ENCODE results near the gene HCN2. TPM values are rescaled to one million over a fixed set of nuclear protein-coding genes. Genes with fewer than 3 reads are reported as not detected.

HCN2 gene
- total and polyA plus RNA-seq, 9 of the 15 experiments (the other 6 are each of a cell fraction or from before 2014, with no cell fraction given), result 0.29 to 4.2 (median 0.82) TPM; not detected in 2

DNA sequence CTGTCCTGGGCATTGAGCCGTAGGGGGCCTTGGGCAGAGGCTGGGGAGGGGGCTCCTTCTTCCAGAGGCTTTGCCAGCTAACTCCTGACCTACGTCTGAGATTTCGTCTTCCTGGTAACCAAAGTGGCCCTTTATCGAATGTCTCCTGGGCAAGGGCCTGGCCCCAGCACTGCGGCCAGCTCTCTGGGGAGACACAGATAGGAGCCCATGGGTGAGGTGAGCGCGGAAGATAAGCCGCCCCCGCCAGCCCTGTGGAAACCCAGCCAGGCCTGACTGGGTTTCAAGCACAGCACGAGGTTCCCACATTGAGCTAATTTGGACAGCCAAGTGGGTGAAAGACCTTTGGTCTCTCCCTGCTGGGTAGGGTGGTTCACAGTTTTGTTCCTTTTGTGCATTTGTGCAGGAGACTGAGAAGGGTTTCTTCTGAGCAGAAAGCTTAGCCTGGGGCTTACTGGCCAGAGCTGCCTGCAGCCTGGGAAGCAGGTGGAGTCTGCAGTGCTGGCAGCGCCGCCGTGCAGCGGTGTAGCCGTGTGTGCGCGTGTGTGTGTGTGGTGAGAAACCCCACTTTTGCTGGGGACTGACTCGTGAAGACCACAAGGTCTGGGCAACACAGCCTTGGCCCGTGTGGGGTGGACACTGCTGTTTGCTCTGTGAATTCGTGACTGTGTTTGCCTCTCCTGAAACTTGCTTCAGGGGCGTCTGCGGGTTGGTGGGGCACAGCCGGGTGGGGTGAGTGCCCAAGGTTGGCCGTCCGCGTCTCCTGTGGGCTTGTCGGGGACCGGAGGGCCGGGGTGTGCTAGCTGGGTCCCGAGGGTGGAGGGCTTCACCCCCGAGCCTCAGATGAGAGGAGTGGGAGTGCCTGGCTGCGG lies 14.8 kb upstream of the HCN2 start (continued):
- TF ChIP-seq GMEB1 (CRISPR knock-in tag; IDR thresholded peaks at IDR 0.05), result peak; percentile 52; the same call in 1 of the 2 replicates
- peak; percentile 73 for TF ChIP-seq LEF1 (IDR thresholded peaks at IDR 0.05)
- TF ChIP-seq POLR2H (tag; IDR thresholded peaks at IDR 0.05; ENCODE audit: low read depth), result no peak
- peak; percentile 68; the same call in 1 of the 2 replicates for TF ChIP-seq FOXP1 (CRISPR knock-in tag; IDR thresholded peaks at IDR 0.05)
- no peak for TF ChIP-seq GATAD2A (IDR thresholded peaks at IDR 0.05)
- TF ChIP-seq CREB3L1 (IDR thresholded peaks at IDR 0.05; ENCODE audit: borderline replicate concordance, low read depth), result peak; percentile 29; the same call in 1 of the 2 replicates
- TF ChIP-seq, protein P1, sequence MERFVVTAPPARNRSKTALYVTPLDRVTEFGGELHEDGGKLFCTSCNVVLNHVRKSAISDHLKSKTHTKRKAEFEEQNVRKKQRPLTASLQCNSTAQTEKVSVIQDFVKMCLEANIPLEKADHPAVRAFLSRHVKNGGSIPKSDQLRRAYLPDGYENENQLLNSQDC (CRISPR knock-in tag; IDR thresholded peaks at IDR 0.05), result no peak
- no peak for TF ChIP-seq MAFF (IDR thresholded peaks at IDR 0.05; ENCODE audit: low read length)
- TF ChIP-seq SMARCC2 (IDR thresholded peaks at IDR 0.05; ENCODE audit: low read depth), result peak; percentile 92
- TF ChIP-seq ESRRA (IDR thresholded peaks at IDR 0.05; ENCODE audit: borderline replicate concordance, low read depth), result peak; percentile 74; the same call in 1 of the 2 replicates
- TF ChIP-seq ZNF324 (CRISPR knock-in tag; IDR thresholded peaks at IDR 0.05), result no peak
- TF ChIP-seq SPI1 (IDR thresholded peaks at IDR 0.05; ENCODE audit: borderline replicate concordance, low read depth, low read length), result no peak
- TF ChIP-seq, protein P2, sequence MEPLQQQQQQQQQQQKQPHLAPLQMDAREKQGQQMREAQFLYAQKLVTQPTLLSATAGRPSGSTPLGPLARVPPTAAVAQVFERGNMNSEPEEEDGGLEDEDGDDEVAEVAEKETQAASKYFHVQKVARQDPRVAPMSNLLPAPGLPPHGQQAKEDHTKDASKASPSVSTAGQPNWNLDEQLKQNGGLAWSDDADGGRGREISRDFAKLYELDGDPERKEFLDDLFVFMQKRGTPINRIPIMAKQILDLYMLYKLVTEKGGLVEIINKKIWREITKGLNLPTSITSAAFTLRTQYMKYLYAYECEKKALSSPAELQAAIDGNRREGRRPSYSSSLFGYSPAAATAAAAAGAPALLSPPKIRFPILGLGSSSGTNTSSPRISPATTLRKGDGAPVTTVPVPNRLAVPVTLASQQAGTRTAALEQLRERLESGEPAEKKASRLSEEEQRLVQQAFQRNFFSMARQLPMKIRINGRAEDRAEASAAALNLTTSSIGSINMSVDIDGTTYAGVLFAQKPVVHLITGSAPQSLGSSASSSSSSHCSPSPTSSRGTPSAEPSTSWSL (CRISPR knock-in tag; IDR thresholded peaks at IDR 0.05; ENCODE audit: borderline replicate concordance), result no peak
- TF ChIP-seq ESRRB (CRISPR knock-in tag; IDR thresholded peaks at IDR 0.05; ENCODE audit: borderline replicate concordance), result no peak
- no peak for TF ChIP-seq KLF1 (tag; IDR thresholded peaks at IDR 0.05)
- TF ChIP-seq ZNF253 (CRISPR knock-in tag; conservative IDR thresholded peaks at IDR 0.05), result no peak
- peak in 1 of 3 experiments; percentile 28 for TF ChIP-seq YY1 (IDR thresholded peaks at IDR 0.05; ENCODE audit: borderline replicate concordance in 1 of 3, control insufficient read depth in 1 of 3, extremely low read depth in 1 of 3, insufficient read depth in 3 of 3, insufficient read length in 1 of 3, insufficient replicate concordance in 2 of 3, low read depth in 1 of 3, low read length in 2 of 3)
- TF ChIP-seq, protein P3, sequence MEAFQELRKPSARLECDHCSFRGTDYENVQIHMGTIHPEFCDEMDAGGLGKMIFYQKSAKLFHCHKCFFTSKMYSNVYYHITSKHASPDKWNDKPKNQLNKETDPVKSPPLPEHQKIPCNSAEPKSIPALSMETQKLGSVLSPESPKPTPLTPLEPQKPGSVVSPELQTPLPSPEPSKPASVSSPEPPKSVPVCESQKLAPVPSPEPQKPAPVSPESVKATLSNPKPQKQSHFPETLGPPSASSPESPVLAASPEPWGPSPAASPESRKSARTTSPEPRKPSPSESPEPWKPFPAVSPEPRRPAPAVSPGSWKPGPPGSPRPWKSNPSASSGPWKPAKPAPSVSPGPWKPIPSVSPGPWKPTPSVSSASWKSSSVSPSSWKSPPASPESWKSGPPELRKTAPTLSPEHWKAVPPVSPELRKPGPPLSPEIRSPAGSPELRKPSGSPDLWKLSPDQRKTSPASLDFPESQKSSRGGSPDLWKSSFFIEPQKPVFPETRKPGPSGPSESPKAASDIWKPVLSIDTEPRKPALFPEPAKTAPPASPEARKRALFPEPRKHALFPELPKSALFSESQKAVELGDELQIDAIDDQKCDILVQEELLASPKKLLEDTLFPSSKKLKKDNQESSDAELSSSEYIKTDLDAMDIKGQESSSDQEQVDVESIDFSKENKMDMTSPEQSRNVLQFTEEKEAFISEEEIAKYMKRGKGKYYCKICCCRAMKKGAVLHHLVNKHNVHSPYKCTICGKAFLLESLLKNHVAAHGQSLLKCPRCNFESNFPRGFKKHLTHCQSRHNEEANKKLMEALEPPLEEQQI (IDR thresholded peaks at IDR 0.05), result no peak
- TF ChIP-seq RUNX1 (IDR thresholded peaks at IDR 0.05; ENCODE audit: low read depth), result peak; percentile 96
- no peak for TF ChIP-seq ZFPM2 (CRISPR knock-in tag; IDR thresholded peaks at IDR 0.05)
